Ovary (tissue), 9 donors: Measurements from ENCODE around the gene HDGFL2. TPM values are rescaled to one million over a fixed set of nuclear protein-coding genes. Genes with fewer than 3 reads are reported as not detected.
A peak's percentile ranks its signal among the peaks of the same experiment; 100 is the strongest.

ENCODE experiments used
- DNase-seq, 5 donors: peaks; one replicate each; pipeline ENCODE4 v3.0.0-alpha.2; 2019 to 2020
- H3K27ac ChIP-seq, 2 donors: fragments of 200-600 bp; one replicate each; pipeline versions ENCODE4 v1.5.1 to v1.8.0; 2019 to 2022
- H3K27me3 ChIP-seq: fragments of 200-600 bp; one replicate; pipeline ENCODE4 v1.8.0; 2022
- H3K36me3 ChIP-seq: fragments of 200-600 bp; sonication (generic); one replicate; pipeline ENCODE4 v1.5.1; 2019
- H3K4me1 ChIP-seq: one replicate; pipeline ENCODE4 v1.8.1; 2013; ENCODE audit warnings: mild to moderate bottlenecking, moderate library complexity; ENCODE audit not compliant: insufficient read depth
- H3K4me3 ChIP-seq: fragments of 200-600 bp; sonication (generic); one replicate; pipeline ENCODE4 v1.5.1; 2017
- H3K9me3 ChIP-seq, 2 donors: fragments of 200-600 bp in 1 of 2; sonication (generic) in 1 of 2; one replicate each; pipeline versions ENCODE4 v1.5.1 to v1.8.1; 2013 to 2019; ENCODE audit warnings: mild to moderate bottlenecking in 1 of 2, moderate library complexity in 1 of 2
- EP300 ChIP-seq: sonication (generic); formaldehyde crosslinking; IDR thresholded peaks from one replicate; pipeline ENCODE4 v1.6.1; 2017; ENCODE audit warnings: antibody characterized with exemption
- POLR2A ChIP-seq: fragments of 450-650 bp; IDR thresholded peaks from one replicate; pipeline ENCODE4 v1.6.1; 2017; ENCODE audit warnings: antibody characterized with exemption, mild to moderate bottlenecking, moderate library complexity
- WGBS, 3 donors: extraction: QIAGEN DNeasy Blood & Tissue Kit in 1 of 3; methylation state at CpG; one replicate each; pipeline versions ENCODE4 v1.1.5 to v1.1.7; 2013 to 2017; 5-methylcytosine and 5-hydroxymethylcytosine counted together
- intact Hi-C, 4 donors: fragments of 100-400 bp; cut with DNase I; formaldehyde crosslinking; loops; one replicate each; pipeline versions ENCODE4 v1.11.0 to v1.15.1; 2022 to 2023
- polyA plus RNA-seq, 2 donors: library from polyadenylated mRNA; stranded (reverse); fragments of 200-250 nt in 1 of 2; fragments of 350-450 nt in 1 of 2; fragmentation: Illumina TruSeq in 1 of 2; extraction: RNeasy Lipid Tissue Mini Kit (QIAGEN cat#74804) in 1 of 2; gene quantifications; one replicate each; pipeline ENCODE4 v1.2.3, GENCODE V29; 2013 to 2014
- total RNA-seq, 7 donors: library from RNA; depleted of rRNA in 2 of 7; stranded (reverse); fragments of >200 nt in 2 of 7; fragmentation: NEBNext Ultra II Directional in 3 of 7; extraction: Animal tissue kit (Norgen Biotek cat#: 25700) in 3 of 7; gene quantifications; one replicate each; pipeline versions ENCODE4 v1.1.0 to v1.2.4, GENCODE V29; 2016 to 2023
- TF ChIP-seq, protein P1 (sequence below), 3 donors: fragments of 450-650 bp in 2 of 3; fragments of 200-600 bp in 1 of 3; IDR thresholded peaks; one replicate each; pipeline versions ENCODE4 v1.5.1 to v1.8.0; 2016 to 2022; ENCODE audit warnings: antibody characterized with exemption in 3 of 3, mild to moderate bottlenecking in 1 of 3
- donor health status: DM: no; HTN: no; CAD: no; lungs with moderate emphysema.
- donor health status: DM: no; HTN: no; CAD: no.
- donor health status: Bipolar disorder and iron deficiency.
- donor health status: DM: yes; HTN: yes; CAD: no.
- donor health status: DM: no; HTN: no; CAD: no.
- donor health status: DM: yes; HTN: yes; CAD: no.

The HDGFL2 gene
- total and polyA plus RNA-seq, 9 donors: 28.5 to 77.2 (median 63.0) TPM

DNA sequence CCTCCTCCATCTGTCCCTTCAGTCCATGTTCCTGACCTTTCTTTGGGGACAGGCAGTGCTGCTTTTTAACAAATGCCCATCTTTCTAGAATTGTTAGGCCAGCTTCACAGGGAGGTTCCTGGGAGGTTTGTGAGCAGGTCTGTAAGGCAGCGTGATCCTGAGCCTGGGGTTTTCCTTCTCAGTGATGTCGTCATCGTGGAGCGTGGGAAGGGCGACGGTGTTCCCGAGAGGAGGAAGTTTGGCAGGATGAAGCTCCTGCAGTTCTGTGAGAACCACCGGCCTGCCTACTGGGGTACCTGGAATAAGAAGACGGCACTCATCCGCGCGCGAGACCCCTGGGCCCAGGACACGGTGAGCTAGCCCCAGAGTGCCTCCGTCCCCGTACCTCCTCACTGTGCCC, 42.8 kb upstream of the HDGFL2 start:
- H3K27ac ChIP-seq: no peak overlapping the region
- TF ChIP-seq EP300 (no peak), POLR2A (no peak)
- TF ChIP-seq, protein P1, sequence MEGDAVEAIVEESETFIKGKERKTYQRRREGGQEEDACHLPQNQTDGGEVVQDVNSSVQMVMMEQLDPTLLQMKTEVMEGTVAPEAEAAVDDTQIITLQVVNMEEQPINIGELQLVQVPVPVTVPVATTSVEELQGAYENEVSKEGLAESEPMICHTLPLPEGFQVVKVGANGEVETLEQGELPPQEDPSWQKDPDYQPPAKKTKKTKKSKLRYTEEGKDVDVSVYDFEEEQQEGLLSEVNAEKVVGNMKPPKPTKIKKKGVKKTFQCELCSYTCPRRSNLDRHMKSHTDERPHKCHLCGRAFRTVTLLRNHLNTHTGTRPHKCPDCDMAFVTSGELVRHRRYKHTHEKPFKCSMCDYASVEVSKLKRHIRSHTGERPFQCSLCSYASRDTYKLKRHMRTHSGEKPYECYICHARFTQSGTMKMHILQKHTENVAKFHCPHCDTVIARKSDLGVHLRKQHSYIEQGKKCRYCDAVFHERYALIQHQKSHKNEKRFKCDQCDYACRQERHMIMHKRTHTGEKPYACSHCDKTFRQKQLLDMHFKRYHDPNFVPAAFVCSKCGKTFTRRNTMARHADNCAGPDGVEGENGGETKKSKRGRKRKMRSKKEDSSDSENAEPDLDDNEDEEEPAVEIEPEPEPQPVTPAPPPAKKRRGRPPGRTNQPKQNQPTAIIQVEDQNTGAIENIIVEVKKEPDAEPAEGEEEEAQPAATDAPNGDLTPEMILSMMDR (IDR thresholded peaks at IDR 0.05): no peak
- no peaks in the 10 kb centered on the region for H3K4me1 ChIP-seq
- no peaks in the 10 kb centered on the region for H3K36me3 ChIP-seq
- H3K27me3 ChIP-seq: no peaks in the 10 kb centered on the region
- no peak overlapping the region for H3K4me3 ChIP-seq
- H3K9me3 ChIP-seq: no peaks in the 10 kb centered on the region
- peak in 2 of 5 donors; percentile 48 to 64 for DNase-seq
- 54 to 62% (median 61%) methylated on average over 16 of the region's 16 CpGs for WGBS, 3 donors
- intact Hi-C loops: no loop called here

GRCh38 chr19:4429771-4430171, 42.3 kb upstream of the HDGFL2 start:
- no peak for DNase-seq
- Histone ChIP-seq H3K27me3 (no peaks in the 10 kb centered on the region), H3K4me3 (no peak overlapping the region), H3K27ac (no peak overlapping the region), H3K9me3 (no peaks in the 10 kb centered on the region), H3K4me1 (no peaks in the 10 kb centered on the region), H3K36me3 (no peaks in the 10 kb centered on the region)
- 22 to 39% (median 31%) methylated on average over 12 of the region's 12 CpGs for WGBS, 3 donors
- intact Hi-C loops: no loop called here
- no peak for TF ChIP-seq EP300
- TF ChIP-seq POLR2A: no peak
- TF ChIP-seq, protein P1 (IDR thresholded peaks at IDR 0.05): no peak

- no peak overlapping the region for H3K27ac ChIP-seq
- no peaks in the 10 kb centered on the region for H3K27me3 ChIP-seq
- H3K4me3 ChIP-seq: no peak overlapping the region
- H3K36me3 ChIP-seq: no peaks in the 10 kb centered on the region
- no peaks in the 10 kb centered on the region for H3K4me1 ChIP-seq
- no peaks in the 10 kb centered on the region for H3K9me3 ChIP-seq
- TF ChIP-seq, protein P1 (IDR thresholded peaks at IDR 0.05): no peak
- TF ChIP-seq EP300: no peak
- TF ChIP-seq POLR2A: no peak
- WGBS, 3 donors: 92 to 94% (median 93%) methylated on average over 12 of the region's 12 CpGs
- intact Hi-C loops: no loop called here
- no peak for DNase-seq
Measured at GRCh38 chr19:4430760-4431159, 41.3 kb upstream of the HDGFL2 start.

DNA sequence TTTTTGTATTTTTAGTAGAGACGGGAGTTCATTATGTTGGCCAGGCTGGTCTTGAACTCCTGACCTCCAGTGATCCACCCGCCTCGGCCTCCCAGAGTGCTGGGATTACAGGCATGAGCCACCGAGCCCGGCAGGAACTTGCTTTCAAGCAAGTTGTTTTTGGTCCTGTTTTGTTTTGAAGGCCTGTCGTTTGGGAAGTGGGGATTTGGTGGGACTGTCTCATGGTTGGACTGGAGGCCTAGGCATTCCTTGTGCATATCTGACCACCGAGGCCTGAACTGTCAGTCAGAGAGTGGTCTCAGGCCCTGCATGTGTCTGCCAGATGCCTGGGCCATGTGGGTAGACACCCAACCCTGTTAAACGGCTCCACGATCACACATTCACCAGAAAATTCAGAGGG, 40.8 kb upstream of the HDGFL2 start:
- Histone ChIP-seq H3K9me3 (no peaks in the 10 kb centered on the region), H3K27me3 (no peaks in the 10 kb centered on the region), H3K36me3 (no peaks in the 10 kb centered on the region), H3K4me3 (no peak overlapping the region), H3K4me1 (no peaks in the 10 kb centered on the region), H3K27ac (no peak overlapping the region)
- DNase-seq: no peak
- TF ChIP-seq EP300: no peak
- TF ChIP-seq, protein P1 (IDR thresholded peaks at IDR 0.05): no peak
- TF ChIP-seq POLR2A: no peak
- WGBS, 3 donors: 80 to 88% (median 83%) methylated on average over 9 of the region's 9 CpGs
- intact Hi-C loops: no loop called here
